ENCODE results near the gene C2orf92. TPM values are rescaled to one million over a fixed set of nuclear protein-coding genes. Genes with fewer than 3 reads are reported as not detected.
A peak's percentile ranks its signal among the peaks of the same experiment; 100 is the strongest.

Gene C2orf92
- total RNA-seq, 2 experiments from 2014 or later, result 7.4 to 8.9 TPM

DNA sequence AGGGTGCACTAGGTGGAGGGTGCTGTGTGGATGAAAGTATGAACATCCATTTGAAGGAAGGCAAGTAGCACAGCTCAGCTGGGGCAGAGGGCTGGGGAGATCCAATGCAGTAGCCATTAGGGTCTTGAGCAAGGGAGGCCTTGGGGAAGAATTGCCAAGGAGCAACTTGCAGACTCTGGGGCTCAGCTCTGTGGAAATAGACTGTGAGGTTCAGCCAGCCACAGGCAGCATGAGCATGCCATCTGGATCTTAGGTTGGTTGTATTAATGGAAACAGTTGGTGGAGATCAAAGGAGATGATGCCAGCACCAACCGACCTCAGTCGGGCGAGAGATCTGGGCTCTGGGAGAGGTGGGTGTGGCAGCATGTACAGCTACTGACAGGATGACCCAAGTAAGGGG is 49.4 kb downstream of the C2orf92 start:
- DNase-seq (peak; percentile 43), ATAC-seq (peak; percentile 12)
- Mint-ChIP-seq H3K9me3 (ENCODE audit: low read depth) (no peaks in the 10 kb centered on the region), H3K27me3 (no peaks in the 10 kb centered on the region), H3K4me1 (peaks cover 67% of the 10 kb centered on the region), H3K27ac (peak overlapping the region; percentile 95), H3K4me3 (peak overlapping the region; percentile 71), H3K36me3 (ENCODE audit: low read depth) (peaks cover 65% of the 10 kb centered on the region)
- POLR2A ChIA-PET, result interaction anchor here (1.1 to 1.8 kb wide), 2 partner anchors 9 to 29 kb away, joined by 3 to 6 read pairs; no protein-coding TSS in a partner anchor
- CTCF ChIA-PET, result interaction anchor here (0.6 to 3.7 kb wide), 9 partner anchors 8 to 129 kb away, joined by 3 to 26 read pairs (median 7); no protein-coding TSS in a partner anchor
- intact Hi-C loops (cut with DNase I, micrococcal nuclease), result loop anchor here (2.0 to 10.0 kb wide), 3 partner anchors 26 to 1616 kb away; partner anchors contain the start of genes EIF5B (in 1 of the 2) and TXNDC9 (in 1 of the 2)

DNA sequence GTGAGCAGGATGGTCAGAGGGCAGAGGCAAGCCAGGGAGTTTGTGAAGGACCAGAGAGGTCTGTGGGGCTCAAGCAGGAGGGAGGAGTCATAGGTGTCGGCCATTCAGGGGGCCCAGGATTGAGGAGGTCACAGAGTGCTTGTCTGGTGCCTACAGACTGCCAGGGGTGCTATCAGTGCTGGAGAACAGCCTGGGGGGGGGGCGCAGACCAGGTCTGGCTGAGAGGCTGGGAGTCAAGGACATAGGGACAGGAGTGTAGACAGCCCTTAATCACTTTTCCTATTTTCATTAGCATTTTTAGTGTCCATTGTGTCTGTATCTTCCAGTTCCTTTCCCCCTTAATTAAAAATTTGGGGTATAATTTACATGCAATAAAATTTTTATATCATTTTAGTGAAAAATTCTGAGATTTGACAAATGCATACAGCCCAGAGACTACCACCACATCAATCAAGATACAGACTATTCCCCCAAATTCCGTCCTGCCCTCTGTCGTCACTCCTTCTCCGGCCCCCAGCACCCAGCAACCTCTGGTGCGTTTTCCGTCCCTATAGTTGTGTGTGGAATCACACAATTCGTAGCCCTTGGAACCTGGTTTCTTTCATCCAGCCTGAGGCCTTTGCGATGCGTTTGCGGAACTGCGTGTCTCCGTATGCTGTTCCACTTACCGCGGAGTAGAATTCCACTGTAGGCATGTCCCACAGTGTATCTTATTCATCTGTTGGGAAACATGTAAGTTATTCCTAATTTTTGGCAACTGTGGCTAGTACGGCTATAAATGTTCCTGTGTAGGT is 50.0 kb downstream of the C2orf92 start:
- DNase-seq, result no peak
- Mint-ChIP-seq H3K36me3 (ENCODE audit: low read depth) (peaks cover 66% of the 10 kb centered on the region), H3K27ac (peak overlapping the region; percentile 95), H3K4me1 (peaks cover 69% of the 10 kb centered on the region), H3K4me3 (peak overlapping the region; percentile 71), H3K27me3 (no peaks in the 10 kb centered on the region), H3K9me3 (ENCODE audit: low read depth) (no peaks in the 10 kb centered on the region)
- ATAC-seq, result no peak
- CTCF ChIA-PET, result interaction anchor here (0.7 to 3.7 kb wide), 5 partner anchors 10 to 26 kb away, joined by 3 to 26 read pairs (median 8); no protein-coding TSS in a partner anchor
- POLR2A ChIA-PET, result no interaction called here
- intact Hi-C loops (cut with DNase I, micrococcal nuclease), result loop anchor here (2.0 to 10.0 kb wide), 3 partner anchors 25 to 1615 kb away; partner anchors contain the start of genes EIF5B (in 1 of the 2) and TXNDC9 (in 1 of the 2)

DNA sequence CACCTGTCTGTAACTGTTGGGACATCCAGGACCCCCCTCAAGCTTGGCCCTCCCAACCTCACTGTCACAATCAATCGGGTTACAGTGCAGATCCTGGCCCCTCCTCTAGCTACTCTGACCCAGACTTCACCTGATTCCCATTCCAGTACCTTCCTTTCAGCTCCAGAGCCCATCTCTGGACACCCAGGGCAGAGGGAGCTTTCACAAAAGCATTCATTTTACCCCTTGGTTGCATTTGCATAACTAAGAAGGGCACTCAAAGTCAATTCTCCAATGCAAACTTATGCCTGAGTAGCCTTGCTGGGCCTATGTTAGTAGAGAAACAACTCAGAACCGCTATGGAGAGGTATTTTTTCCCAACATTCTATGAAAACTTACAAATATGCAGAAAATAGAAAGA is 51.2 kb downstream of the C2orf92 start:
- ChIA-PET CTCF (interaction anchor here (2.7 kb wide), 1 partner anchor 20 kb away, joined by 7 read pairs; no protein-coding TSS in a partner anchor), POLR2A (no interaction called here)
- Mint-ChIP-seq H3K4me3 (no peak overlapping the region), H3K27ac (peak overlapping the region; percentile 75), H3K27me3 (no peaks in the 10 kb centered on the region), H3K4me1 (peaks cover 68% of the 10 kb centered on the region), H3K36me3 (ENCODE audit: low read depth) (peaks cover 66% of the 10 kb centered on the region), H3K9me3 (ENCODE audit: low read depth) (no peaks in the 10 kb centered on the region)
- DNase-seq (no peak), ATAC-seq (no peak)
- intact Hi-C loops (cut with DNase I, micrococcal nuclease), result no loop called here

DNA sequence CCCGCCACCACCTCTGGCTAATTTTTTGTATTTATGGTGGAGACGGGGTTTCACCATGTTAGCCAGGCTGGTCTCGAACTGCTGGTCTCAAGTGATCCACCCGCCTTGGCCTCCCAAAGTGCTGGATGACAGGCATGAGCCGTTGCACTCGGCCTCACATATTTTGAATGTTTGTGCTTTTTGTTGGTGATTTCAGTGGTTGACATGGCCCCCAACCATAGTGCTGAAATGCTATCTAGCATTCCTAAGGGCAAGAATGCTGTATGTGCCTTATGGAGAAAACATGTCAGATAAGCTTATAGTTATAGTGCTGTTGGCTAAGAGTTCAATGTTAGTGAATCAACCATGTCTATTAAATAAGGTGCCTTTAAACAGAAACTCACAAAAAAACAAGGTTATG is 52.7 kb downstream of the C2orf92 start:
- H3K27ac Mint-ChIP-seq, result no peak overlapping the region
- POLR2A ChIA-PET, result no interaction called here

DNA sequence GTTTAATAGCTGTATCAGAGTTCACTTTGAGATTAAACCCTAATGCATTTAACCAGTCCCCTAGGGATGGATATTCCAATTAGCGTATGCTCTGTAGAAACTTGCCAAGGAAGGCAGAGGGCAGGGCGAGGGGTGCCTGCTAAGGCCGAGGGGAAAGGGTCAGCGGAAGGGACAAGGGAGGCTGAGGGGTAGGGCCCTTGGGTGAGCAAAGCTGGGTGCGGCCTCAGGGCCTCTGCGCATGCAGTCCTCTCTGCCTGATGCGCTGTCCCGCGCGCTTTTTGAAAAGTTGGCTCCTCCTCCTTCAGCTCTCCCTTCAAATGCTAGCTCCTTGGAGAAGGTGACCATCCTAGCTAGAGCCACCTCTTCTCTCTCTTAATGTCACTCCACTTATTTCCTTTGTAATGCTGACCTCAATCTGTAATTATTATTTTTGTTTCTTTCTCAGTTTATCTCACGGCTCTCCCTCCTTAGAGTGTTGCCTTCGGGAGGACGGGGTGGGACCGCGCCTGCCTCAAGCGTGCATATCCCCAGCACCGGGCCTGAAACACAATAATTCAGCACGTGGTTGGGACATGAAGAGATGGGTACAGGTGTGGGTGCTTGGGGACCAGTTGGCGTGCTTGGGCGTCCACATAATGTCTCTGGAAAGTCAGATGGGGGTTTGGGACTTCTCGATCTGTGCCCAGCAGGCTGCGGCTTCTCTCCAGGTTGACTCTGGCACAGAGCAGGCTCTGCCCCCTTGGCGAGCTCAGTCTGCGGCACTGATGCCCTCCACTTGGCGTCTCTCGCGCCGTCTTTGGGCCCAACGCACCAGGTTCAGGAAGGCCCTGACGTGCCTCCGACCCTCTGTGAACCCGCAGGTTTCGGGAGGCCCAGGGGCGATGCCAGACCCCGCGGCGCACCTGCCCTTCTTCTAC is 53.9 kb downstream of the C2orf92 start:
- POLR2A ChIA-PET, result no interaction called here
- no peak for ATAC-seq

More for the DNA sequence above, 52.7 kb downstream of the C2orf92 start:
- Mint-ChIP-seq H3K4me3 (no peak overlapping the region), H3K27me3 (no peaks in the 10 kb centered on the region), H3K4me1 (peaks cover 67% of the 10 kb centered on the region), H3K36me3 (ENCODE audit: low read depth) (peaks cover 70% of the 10 kb centered on the region), H3K9me3 (ENCODE audit: low read depth) (no peaks in the 10 kb centered on the region)
- DNase-seq (no peak), ATAC-seq (no peak)
- CTCF ChIA-PET, result interaction anchor here (0.6 to 2.7 kb wide), 2 partner anchors 18 to 23 kb away, joined by 3 to 7 read pairs; no protein-coding TSS in a partner anchor
- intact Hi-C loops (cut with DNase I, micrococcal nuclease), result no loop called here

DNA sequence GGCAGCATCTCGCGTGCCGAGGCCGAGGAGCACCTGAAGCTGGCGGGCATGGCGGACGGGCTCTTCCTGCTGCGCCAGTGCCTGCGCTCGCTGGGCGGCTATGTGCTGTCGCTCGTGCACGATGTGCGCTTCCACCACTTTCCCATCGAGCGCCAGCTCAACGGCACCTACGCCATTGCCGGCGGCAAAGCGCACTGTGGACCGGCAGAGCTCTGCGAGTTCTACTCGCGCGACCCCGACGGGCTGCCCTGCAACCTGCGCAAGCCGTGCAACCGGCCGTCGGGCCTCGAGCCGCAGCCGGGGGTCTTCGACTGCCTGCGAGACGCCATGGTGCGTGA is 54.5 kb downstream of the C2orf92 start:
- H3K36me3 Mint-ChIP-seq (ENCODE audit: low read depth), result peaks cover 81% of the 10 kb centered on the region
- no peaks in the 10 kb centered on the region for H3K27me3 Mint-ChIP-seq
- peaks cover 2% of the 10 kb centered on the region for H3K9me3 Mint-ChIP-seq (ENCODE audit: low read depth)
- DNase-seq (no peak), ATAC-seq (no peak)
- intact Hi-C loops (cut with DNase I, micrococcal nuclease), result no loop called here
- ChIA-PET POLR2A (no interaction called here), CTCF (interaction anchor here (4.9 kb wide), 1 partner anchor 12 kb away, joined by 42 read pairs; the partner anchor contains the start of gene ZAP70)
- H3K27ac Mint-ChIP-seq, result no peak overlapping the region
- no peak overlapping the region for H3K4me3 Mint-ChIP-seq
- H3K4me1 Mint-ChIP-seq, result peaks cover 70% of the 10 kb centered on the region

More for the DNA sequence above, 53.9 kb downstream of the C2orf92 start:
- CTCF ChIA-PET, result interaction anchor here (1.1 to 4.9 kb wide), 2 partner anchors 11 to 17 kb away, joined by 6 to 42 read pairs; partner anchors contain the start of gene ZAP70
- H3K27ac Mint-ChIP-seq, result peak overlapping the region; percentile 59
- H3K4me1 Mint-ChIP-seq, result peaks cover 70% of the 10 kb centered on the region
- H3K9me3 Mint-ChIP-seq (ENCODE audit: low read depth), result peaks cover 2% of the 10 kb centered on the region
- no peak for DNase-seq
- H3K27me3 Mint-ChIP-seq, result no peaks in the 10 kb centered on the region
- peaks cover 81% of the 10 kb centered on the region for H3K36me3 Mint-ChIP-seq (ENCODE audit: low read depth)
- intact Hi-C loops (cut with DNase I, micrococcal nuclease), result no loop called here
- H3K4me3 Mint-ChIP-seq, result no peak overlapping the region

DNA sequence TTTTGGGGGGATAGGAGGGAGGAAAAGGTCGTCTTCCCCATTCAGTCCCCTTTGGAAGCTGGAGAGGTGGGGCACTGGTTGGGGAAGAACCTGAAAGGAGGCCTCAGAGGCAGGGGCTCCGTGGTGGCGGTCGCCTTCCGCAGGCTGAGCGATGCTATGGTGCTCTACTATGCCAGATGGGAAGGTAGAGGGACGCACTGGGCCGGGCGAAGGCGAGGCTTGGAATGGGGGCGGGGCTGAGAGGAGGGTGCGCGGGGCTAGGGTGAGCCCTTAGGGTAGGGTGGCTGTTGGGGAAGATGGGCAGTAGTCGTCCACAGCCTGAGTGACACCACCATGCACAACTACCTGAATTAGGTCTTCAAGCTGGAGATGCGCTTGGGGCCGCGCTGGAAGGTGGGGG is 55.0 kb downstream of the C2orf92 start:
- ChIA-PET POLR2A (no interaction called here), CTCF (interaction anchor here (1.5 to 4.9 kb wide), 2 partner anchors 13 to 15 kb away, joined by 3 to 42 read pairs; partner anchors contain the start of gene ZAP70)
- H3K36me3 Mint-ChIP-seq (ENCODE audit: low read depth), result peaks cover 82% of the 10 kb centered on the region
- no peaks in the 10 kb centered on the region for H3K27me3 Mint-ChIP-seq
- DNase-seq, result no peak
- no peak for ATAC-seq
- intact Hi-C loops (cut with DNase I, micrococcal nuclease), result no loop called here
- H3K4me3 Mint-ChIP-seq, result no peak overlapping the region
- peaks cover 66% of the 10 kb centered on the region for H3K4me1 Mint-ChIP-seq
- no peak overlapping the region for H3K27ac Mint-ChIP-seq
- H3K9me3 Mint-ChIP-seq (ENCODE audit: low read depth), result peaks cover 2% of the 10 kb centered on the region

DNA sequence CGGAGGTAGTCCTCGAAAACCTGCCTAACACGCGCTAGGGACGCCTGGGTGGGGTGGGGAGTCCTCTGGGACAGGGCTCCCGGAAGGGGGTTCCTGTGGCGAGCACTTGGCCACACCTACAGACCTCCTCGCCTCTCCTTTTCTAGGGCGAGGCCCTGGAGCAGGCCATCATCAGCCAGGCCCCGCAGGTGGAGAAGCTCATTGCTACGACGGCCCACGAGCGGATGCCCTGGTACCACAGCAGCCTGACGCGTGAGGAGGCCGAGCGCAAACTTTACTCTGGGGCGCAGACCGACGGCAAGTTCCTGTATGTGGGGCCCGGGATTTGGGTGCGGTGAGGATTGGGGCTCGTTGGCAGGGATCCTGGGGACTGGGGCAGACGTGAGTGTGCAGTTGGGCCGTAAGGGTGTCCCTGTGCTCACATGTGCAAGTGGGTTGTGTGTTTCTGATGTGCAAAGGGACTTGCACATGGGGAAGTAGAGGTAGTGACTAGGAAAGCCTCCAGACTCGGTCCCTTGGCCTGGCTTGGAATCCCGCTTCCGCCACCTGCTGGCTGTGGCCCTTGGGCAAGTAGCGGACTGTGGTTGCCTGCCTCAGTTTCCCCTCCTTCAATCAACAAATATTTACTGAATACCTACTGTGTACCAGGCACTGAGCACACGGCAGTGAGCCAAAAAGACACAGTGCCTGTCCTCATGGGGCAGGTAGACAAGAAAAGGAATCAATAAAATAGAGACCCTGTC is 55.6 kb downstream of the C2orf92 start:
- Mint-ChIP-seq H3K4me1 (peaks cover 60% of the 10 kb centered on the region), H3K9me3 (ENCODE audit: low read depth) (peaks cover 5% of the 10 kb centered on the region), H3K27ac (peak overlapping the region; percentile 34), H3K4me3 (no peak overlapping the region), H3K27me3 (no peaks in the 10 kb centered on the region), H3K36me3 (ENCODE audit: low read depth) (peaks cover 82% of the 10 kb centered on the region)
- no peak for DNase-seq
- ChIA-PET POLR2A (interaction anchor here (1.5 kb wide), 1 partner anchor 11 kb away, joined by 4 read pairs; no protein-coding TSS in a partner anchor), CTCF (interaction anchor here (1.5 to 4.9 kb wide), 2 partner anchors 13 to 15 kb away, joined by 3 to 42 read pairs; partner anchors contain the start of gene ZAP70)
- intact Hi-C loops (cut with DNase I, micrococcal nuclease), result no loop called here
- no peak for ATAC-seq

DNA sequence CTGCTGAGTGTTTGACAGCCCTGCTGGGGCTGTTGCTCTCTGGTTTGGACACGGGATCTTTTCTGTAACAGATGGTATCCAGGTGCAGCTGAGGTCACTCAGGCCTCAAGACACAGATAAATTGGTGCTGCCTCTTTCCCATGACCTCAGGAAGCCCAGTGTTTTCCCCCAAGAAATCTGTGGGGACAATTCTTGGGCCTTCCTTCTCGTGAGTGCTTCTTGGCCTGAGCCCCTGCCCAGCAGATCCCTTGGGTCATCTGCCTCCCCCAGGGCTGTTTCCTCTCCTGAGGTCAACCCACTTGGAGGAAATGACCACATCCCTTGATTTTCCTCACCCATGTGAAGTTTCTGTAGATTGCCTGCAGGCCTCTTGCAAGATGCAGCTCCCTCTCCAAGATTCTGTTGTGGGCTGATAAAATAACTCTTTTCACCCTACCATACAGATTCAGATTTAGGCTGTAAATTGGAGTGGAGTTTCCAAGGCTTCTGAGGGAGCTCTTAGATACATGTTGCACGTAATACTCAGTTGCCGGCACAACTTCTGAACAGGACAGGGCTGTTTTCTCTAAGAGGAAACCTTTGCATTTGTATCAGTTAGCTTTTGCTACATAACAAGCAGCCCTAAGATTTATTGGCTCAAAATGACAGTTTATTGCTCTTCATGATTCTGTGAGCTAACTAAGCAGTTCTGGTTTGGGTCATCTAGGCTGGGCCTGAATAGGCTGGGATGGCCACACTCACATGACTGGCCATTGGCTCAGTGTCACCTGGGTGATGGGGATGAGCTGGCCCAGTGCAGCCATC is 57.0 kb downstream of the C2orf92 start:
- Mint-ChIP-seq H3K27me3 (no peaks in the 10 kb centered on the region), H3K4me1 (peaks cover 60% of the 10 kb centered on the region), H3K4me3 (no peak overlapping the region), H3K27ac (peak overlapping the region; percentile 63), H3K9me3 (ENCODE audit: low read depth) (peaks cover 7% of the 10 kb centered on the region), H3K36me3 (ENCODE audit: low read depth) (peaks cover 85% of the 10 kb centered on the region)
- no peak for DNase-seq
- POLR2A ChIA-PET, result interaction anchor here (1.5 kb wide), 1 partner anchor 12 kb away, joined by 4 read pairs; no protein-coding TSS in a partner anchor
- CTCF ChIA-PET, result interaction anchor here (0.9 to 5.7 kb wide), 7 partner anchors 8 to 666 kb away, joined by 3 to 42 read pairs (median 4); partner anchors contain the start of gene ZAP70
- ATAC-seq, result no peak
- intact Hi-C loops (cut with DNase I, micrococcal nuclease), result no loop called here

DNA sequence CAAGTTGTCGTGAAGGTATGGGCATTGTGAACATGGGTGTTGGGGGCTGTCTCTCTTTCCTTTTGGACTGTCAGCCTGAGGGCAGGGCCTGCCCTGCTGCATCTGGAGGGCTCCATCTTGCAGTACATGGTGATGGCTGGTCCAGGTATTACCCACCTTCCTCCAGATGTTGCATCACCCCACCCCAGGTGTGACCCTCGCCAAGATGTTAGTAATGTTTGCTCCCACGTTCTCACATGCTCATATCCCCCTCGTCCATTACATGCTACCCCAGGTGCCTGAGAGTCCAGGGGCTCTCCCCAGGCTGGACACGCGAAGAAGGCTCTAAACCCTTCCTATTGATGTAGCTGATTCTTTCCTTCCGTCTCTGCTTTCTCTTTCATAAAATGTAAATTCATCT is 57.8 kb downstream of the C2orf92 start:
- intact Hi-C loops (cut with DNase I, micrococcal nuclease), result no loop called here
- H3K27me3 Mint-ChIP-seq, result no peaks in the 10 kb centered on the region
- peaks cover 63% of the 10 kb centered on the region for H3K4me1 Mint-ChIP-seq
- H3K9me3 Mint-ChIP-seq (ENCODE audit: low read depth), result peaks cover 7% of the 10 kb centered on the region
- ChIA-PET CTCF (interaction anchor here (0.9 to 5.7 kb wide), 8 partner anchors 9 to 665 kb away, joined by 4 to 42 read pairs (median 4); partner anchors contain the start of gene ZAP70), POLR2A (interaction anchor here (1.0 to 1.1 kb wide), 2 partner anchors 12 to 13 kb away, joined by 3 read pairs; no protein-coding TSS in a partner anchor)
- H3K4me3 Mint-ChIP-seq, result no peak overlapping the region
- H3K27ac Mint-ChIP-seq, result peak overlapping the region; percentile 63
- ATAC-seq, result no peak
- H3K36me3 Mint-ChIP-seq (ENCODE audit: low read depth), result peaks cover 90% of the 10 kb centered on the region
- DNase-seq, result no peak

Data from activated CD4-positive, alpha-beta T cell treated with anti-CD3 and anti-CD28 coated beads for 36 hours (primary cell).